ENCODE data around the gene SLC22A2. TPM values are rescaled to one million over a fixed set of nuclear protein-coding genes. Genes with fewer than 3 reads are reported as not detected.

Gene SLC22A2
- total and polyA plus RNA-seq, 2 donors from 2014 or later: 27.9 to 73.7 TPM

DNA sequence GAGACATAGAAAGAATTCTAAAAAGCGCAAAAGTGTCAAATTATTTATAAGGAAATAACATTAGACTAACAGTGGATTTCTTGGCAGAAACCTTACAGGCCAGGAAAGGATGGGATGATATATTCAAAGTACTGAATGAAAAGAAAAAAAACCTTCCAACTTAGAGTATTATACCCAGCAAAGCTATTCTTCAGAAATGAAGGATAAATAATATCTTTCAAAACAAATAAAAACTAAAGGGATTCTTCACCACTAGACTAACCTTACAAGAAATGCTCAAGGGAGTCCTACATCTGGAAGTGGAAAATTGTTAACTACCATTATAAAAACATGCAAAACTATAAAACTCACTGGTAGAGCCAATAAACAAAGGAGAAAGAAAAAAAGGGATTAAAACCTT is 65.8 kb downstream of the SLC22A2 start:
- TF ChIP-seq, protein P1, sequence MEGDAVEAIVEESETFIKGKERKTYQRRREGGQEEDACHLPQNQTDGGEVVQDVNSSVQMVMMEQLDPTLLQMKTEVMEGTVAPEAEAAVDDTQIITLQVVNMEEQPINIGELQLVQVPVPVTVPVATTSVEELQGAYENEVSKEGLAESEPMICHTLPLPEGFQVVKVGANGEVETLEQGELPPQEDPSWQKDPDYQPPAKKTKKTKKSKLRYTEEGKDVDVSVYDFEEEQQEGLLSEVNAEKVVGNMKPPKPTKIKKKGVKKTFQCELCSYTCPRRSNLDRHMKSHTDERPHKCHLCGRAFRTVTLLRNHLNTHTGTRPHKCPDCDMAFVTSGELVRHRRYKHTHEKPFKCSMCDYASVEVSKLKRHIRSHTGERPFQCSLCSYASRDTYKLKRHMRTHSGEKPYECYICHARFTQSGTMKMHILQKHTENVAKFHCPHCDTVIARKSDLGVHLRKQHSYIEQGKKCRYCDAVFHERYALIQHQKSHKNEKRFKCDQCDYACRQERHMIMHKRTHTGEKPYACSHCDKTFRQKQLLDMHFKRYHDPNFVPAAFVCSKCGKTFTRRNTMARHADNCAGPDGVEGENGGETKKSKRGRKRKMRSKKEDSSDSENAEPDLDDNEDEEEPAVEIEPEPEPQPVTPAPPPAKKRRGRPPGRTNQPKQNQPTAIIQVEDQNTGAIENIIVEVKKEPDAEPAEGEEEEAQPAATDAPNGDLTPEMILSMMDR (IDR thresholded peaks at IDR 0.05; ENCODE audit: borderline replicate concordance, extremely low read depth, insufficient read depth): no peak
- Histone ChIP-seq H3K4me1 (ENCODE audit: control insufficient read depth in 2 of 3, insufficient read depth in 2 of 3, low read depth in 1 of 3, low read length in 3 of 3) (no peaks in the 10 kb centered on the region), H3K27ac (ENCODE audit: low read depth in 2 of 2, low read length in 2 of 2) (no peak overlapping the region), H3K9me3 (ENCODE audit: control insufficient read depth in 2 of 3, insufficient read depth in 1 of 3, low read length in 3 of 3) (peaks cover 0 to 13% (median 0%) of the 10 kb centered on the region in 3 donors), H3K9ac (ENCODE audit: low read length in 3 of 3) (no peak overlapping the region), H3K36me3 (ENCODE audit: control insufficient read depth in 2 of 3, insufficient read depth in 3 of 3, low read length in 3 of 3) (no peaks in the 10 kb centered on the region), H3K4me3 (ENCODE audit: low read length in 3 of 3) (no peak overlapping the region), H3K27me3 (ENCODE audit: control insufficient read depth, insufficient read depth, low read length) (no peaks in the 10 kb centered on the region)
- no peak for FAIRE-seq
- intact Hi-C loops (cut with DNase I): no loop called here
- DNase-seq: no peak

DNA sequence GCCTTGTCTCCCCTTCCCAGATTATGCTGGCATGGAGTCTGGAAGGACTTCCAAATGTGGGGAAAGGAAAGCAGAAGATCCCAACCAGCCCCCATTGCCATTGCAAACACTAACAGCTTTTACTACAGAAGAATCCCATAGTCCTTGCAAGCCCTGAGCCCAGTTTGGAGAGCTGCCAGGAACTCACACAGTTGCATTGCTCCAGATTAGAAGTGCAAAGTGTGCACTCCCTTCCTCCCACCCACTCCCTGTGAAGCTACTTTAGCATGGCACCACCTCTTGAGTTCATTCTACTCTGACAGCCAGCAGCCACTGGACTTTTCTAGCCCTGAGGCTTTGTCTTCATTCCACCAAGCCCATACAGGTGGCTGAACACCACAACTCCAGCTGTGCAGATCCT is 67.6 kb downstream of the SLC22A2 start:
- no peak overlapping the region for H3K27ac ChIP-seq (ENCODE audit: low read depth in 2 of 2, low read length in 2 of 2)
- no peaks in the 10 kb centered on the region for H3K36me3 ChIP-seq (ENCODE audit: control insufficient read depth in 2 of 3, insufficient read depth in 3 of 3, low read length in 3 of 3)
- no peak for FAIRE-seq
- intact Hi-C loops (cut with DNase I): no loop called here
- H3K4me1 ChIP-seq (ENCODE audit: control insufficient read depth in 2 of 3, insufficient read depth in 2 of 3, low read depth in 1 of 3, low read length in 3 of 3): no peaks in the 10 kb centered on the region
- no peaks in the 10 kb centered on the region for H3K27me3 ChIP-seq (ENCODE audit: control insufficient read depth, insufficient read depth, low read length)
- TF ChIP-seq, protein P1 (IDR thresholded peaks at IDR 0.05; ENCODE audit: borderline replicate concordance, extremely low read depth, insufficient read depth): no peak
- no peak overlapping the region for H3K9ac ChIP-seq (ENCODE audit: low read length in 3 of 3)
- DNase-seq: no peak
- no peak overlapping the region for H3K4me3 ChIP-seq (ENCODE audit: low read length in 3 of 3)
- peaks cover 0 to 13% (median 0%) of the 10 kb centered on the region in 3 donors for H3K9me3 ChIP-seq (ENCODE audit: control insufficient read depth in 2 of 3, insufficient read depth in 1 of 3, low read length in 3 of 3)

DNA sequence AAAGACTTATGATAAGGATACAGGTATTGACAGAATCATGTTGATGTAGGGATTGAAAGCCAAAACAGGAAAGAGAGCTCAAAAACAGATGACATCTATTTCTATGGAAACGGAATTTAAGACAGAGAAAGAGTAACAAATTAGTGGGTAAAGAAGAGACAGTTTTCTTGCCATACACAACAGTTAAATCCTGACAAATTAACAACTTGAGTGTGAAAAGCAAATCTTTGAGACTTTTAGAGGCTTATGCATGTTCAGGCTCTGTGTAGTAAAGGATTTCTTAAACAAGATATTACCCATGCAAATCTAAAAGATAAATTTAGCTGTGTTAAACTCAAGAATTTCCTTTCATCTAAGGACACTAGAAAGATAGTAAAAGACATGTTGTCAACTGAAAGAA is 68.5 kb downstream of the SLC22A2 start:
- H3K36me3 ChIP-seq (ENCODE audit: control insufficient read depth in 2 of 3, insufficient read depth in 3 of 3, low read length in 3 of 3): no peaks in the 10 kb centered on the region
- no peak for DNase-seq

More for the DNA sequence above, 68.5 kb downstream of the SLC22A2 start:
- H3K27me3 ChIP-seq (ENCODE audit: control insufficient read depth, insufficient read depth, low read length): no peaks in the 10 kb centered on the region
- H3K4me1 ChIP-seq (ENCODE audit: control insufficient read depth in 2 of 3, insufficient read depth in 2 of 3, low read depth in 1 of 3, low read length in 3 of 3): no peaks in the 10 kb centered on the region
- TF ChIP-seq, protein P1 (IDR thresholded peaks at IDR 0.05; ENCODE audit: borderline replicate concordance, extremely low read depth, insufficient read depth): no peak
- no peak overlapping the region for H3K27ac ChIP-seq (ENCODE audit: low read depth in 2 of 2, low read length in 2 of 2)
- no peak overlapping the region for H3K4me3 ChIP-seq (ENCODE audit: low read length in 3 of 3)
- no peak for FAIRE-seq
- no peak overlapping the region for H3K9ac ChIP-seq (ENCODE audit: low read length in 3 of 3)
- peaks cover 0 to 12% (median 0%) of the 10 kb centered on the region in 3 donors for H3K9me3 ChIP-seq (ENCODE audit: control insufficient read depth in 2 of 3, insufficient read depth in 1 of 3, low read length in 3 of 3)
- intact Hi-C loops (cut with DNase I): no loop called here
